Activated CD8-positive, alpha-beta memory T cell treated with anti-CD3 and anti-CD28 coated beads, Interleukin-2, amount 50 U/mL, for 1 hour (primary cell): Measurements from ENCODE around the gene PGBD2.
"Not testable (repeated sequence)": the region's sequence is repeated elsewhere in the genome, so short reads cannot be mapped to it uniquely, and the experiment has no call there.

Experiments used
- DNase-seq: peaks from one replicate; pipeline ENCODE4 v3.0.0-alpha.2; 2020; ENCODE audit errors: extremely low read depth

The PGBD2 gene, protein sequence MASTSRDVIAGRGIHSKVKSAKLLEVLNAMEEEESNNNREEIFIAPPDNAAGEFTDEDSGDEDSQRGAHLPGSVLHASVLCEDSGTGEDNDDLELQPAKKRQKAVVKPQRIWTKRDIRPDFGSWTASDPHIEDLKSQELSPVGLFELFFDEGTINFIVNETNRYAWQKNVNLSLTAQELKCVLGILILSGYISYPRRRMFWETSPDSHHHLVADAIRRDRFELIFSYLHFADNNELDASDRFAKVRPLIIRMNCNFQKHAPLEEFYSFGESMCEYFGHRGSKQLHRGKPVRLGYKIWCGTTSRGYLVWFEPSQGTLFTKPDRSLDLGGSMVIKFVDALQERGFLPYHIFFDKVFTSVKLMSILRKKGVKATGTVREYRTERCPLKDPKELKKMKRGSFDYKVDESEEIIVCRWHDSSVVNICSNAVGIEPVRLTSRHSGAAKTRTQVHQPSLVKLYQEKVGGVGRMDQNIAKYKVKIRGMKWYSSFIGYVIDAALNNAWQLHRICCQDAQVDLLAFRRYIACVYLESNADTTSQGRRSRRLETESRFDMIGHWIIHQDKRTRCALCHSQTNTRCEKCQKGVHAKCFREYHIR

DNA sequence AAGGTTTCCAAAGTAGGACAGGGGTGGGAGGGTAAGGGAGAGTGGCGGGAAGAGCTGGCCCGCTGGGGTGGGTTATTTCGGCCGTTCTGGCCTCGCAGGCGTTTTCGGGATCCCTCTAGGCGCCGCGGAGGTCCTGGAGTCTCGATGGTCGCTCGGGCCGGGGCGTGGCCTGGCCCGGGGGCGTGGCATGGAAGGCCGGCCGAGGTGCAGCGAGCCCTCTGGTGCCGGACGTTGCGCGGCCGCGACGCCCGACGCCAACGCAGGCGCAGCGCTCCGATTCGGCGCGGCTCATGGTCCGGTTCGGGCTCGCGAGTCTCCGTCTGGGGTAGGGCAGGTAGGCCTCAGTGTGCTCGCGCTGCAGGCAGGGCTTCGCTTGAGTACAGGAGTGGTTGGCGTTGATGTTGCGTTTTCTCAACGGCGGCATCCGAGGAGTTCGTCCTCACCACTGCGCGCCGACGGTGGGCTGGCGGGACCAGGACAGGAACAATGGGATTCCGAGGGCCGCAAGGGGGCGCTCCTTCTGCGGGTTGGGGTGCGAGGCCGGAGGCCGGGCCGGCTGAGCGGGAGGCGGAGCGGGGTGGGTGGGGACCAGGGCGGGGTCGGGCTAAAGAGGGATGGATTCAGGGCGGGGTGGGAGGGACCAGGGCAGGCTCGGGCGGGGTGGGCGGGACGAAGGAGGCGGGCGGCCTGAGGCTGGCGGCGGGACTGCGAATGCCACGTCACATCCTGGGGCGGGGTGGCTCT is at the start of gene PGBD2:
PGBD2 (plus strand) TSS at position 227 of the 744 bp plus-strand sequence. CDS start 7,628 bp downstream, outside the sequence.
- peak; percentile 91 for DNase-seq

GRCh38 chr1:248857201-248857600 is 48.8 kb upstream of the PGBD2 start:
- no peak for DNase-seq

GRCh38 chr1:248857749-248858095 is 48.3 kb upstream of the PGBD2 start:
- no peak for DNase-seq

DNA sequence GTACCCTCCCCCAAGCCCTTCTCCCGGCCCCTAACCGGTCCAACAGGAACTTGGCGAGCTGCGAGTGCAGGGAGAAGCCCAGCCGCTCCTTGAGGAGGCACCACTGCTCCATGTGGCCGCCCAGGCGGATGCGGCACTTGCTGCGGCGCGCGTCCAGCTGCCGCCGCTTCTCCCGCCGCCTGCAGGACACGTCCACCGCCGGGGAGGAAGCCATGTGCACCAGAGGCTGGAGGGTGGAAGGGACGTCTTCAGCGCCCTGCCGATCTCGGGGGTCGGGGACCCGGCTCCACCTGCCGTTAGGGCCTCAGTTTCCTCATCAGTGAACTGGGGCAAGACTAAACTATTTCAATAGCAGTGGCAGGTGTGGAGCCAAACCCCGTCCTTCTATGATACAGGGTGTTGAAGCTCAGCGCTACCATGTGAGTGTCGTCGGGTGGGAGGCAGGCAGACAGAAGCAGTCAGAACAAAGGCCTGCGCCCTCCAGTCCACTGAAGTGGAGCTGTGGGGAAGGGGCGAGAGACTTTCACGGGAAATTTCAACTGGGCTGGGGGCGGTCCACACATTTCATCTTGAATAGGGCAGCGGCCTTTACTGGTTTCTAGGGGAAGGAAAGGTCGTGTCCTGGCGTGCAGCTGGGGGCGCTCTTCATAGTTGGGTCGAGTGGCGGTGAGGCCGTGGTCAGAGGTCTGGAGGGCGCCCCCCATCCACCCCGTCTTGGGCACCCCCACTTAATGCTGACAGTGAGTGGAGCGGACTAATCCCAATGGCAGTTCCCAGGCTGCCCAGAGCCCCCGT is 47.7 kb upstream of the PGBD2 start:
- no peak for DNase-seq

GRCh38 chr1:248858891-248859889 is 46.8 kb upstream of the PGBD2 start, which contains the start of gene ZNF692:
Gene ZNF692 (minus strand): TSS chr1:248859085. CDS start chr1:248858309, 776 bp downstream.
- peak; percentile 91 for DNase-seq

DNA sequence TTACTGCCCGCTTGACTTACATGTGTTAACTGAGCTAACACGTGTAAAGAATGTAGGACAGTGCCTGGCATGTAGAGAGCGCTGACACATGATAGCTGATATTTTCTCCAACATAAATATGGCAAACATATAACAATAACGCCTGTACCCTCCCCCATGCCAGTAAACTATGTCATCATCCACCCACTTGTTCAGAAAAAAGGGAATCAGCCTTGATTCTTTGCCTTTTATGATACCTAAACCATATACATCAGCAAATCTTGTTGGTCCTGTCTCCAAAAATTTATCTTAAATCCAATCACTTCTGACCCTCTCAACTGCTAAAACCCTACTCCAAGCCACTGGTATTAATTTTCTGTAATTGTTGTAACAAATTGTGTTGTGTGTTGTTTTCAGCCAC is 46.0 kb upstream of the PGBD2 start:
- no peak for DNase-seq

DNA sequence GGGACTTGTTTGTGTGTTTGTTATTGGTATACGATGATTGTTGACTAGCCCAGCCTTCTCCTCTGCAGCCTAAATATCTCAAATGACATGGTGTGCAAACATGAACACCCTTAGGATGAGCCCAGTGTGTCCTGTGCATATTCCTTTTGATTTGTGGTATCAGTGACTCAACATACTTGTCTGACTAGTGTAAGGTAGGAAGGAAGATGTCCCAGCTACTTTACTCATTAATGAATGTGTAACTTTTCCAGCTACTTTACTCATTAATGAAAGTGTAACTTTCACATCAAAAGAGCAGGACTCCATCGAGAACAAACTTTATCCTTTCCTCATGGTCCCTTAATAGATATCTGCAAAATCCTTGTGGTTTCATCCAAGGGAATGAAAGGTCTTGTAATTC is 44.4 kb upstream of the PGBD2 start:
- DNase-seq, result no peak

DNA sequence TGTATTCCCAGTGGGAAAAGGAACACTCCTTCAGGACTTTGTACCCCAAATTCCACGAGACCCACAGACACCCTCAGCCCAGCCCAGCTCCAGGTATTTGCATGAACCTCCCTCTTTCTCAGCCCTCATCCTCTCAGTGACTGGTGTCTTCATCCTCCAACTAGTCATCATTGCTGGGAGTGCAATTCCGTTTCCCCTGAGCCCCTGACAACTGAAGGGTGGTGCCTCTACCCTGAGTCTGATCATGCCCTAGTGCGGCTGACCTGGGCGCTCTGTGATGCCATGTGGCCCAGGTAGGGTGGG is 43.4 kb upstream of the PGBD2 start:
- DNase-seq, result no peak

GRCh38 chr1:248862998-248863881 is 42.8 kb upstream of the PGBD2 start:
- DNase-seq, result no peak

- DNase-seq, result no peak
Measured at GRCh38 chr1:248871837-248872401, 34.1 kb upstream of the PGBD2 start.

GRCh38 chr1:248872752-248873408 is 33.2 kb upstream of the PGBD2 start:
- DNase-seq, result no peak

- DNase-seq, result peak; percentile 76
Measured at GRCh38 chr1:248873409-248873992, 32.5 kb upstream of the PGBD2 start.

DNA sequence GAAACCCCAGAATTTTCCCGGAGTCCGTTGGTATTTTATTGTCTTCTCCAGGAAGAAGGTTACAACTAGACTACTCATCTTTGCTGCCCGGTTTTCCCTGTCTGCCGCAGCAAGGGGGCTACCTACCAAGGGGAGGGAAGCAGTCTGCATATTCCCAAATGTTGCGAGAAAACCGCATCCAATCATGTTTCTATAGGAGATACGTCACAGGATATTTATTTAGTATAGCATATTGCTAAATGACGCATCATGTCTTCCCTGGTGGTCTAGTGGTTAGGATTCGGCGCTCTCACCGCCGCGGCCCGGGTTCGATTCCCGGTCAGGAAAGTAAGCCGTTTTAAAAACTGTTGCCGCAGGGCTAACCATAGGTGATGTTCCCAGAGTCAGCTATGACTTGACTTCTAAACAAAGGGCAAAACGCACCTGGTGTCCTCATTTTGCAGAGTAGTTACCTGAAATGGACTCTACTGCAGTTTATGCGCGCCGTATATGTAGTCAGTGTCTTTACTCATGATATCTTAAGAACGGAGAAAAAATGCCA is 32.0 kb upstream of the PGBD2 start:
- DNase-seq, result no peak

GRCh38 chr1:248881261-248881660 is 24.8 kb upstream of the PGBD2 start:
- no peak for DNase-seq

GRCh38 chr1:248882427-248882826 is 23.6 kb upstream of the PGBD2 start:
- not testable (repeated sequence) for DNase-seq

DNA sequence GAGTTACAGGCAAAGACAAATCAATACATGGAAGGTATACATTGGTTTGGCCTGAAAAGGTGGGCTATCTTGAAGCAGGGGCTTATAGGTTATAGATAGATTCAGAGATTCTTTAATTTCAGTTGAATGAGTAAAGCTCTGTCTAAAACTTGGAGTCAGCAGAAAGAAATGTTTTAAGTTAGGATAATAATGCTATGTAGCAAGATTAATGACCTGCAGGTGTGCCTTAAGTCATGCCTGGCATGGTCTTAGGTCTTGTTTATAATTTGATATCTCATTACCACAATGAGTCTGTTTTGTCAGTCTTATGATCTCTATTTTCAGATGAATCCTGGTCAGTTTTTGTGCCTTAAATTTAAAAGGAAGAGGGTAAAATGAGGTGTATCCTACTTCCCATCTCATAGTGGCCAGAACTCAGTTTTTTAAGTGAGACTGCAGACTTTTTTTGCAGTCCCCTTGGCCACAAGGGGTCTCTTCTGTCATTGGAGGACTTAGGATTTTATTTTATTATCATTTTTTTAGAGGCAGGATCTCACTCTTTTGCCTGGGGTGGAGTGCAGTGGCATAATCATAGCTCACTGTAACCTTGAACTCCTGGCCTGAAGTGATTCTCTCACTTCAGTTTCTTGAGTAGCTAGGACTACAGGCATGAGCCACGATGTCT is 21.3 kb upstream of the PGBD2 start:
- DNase-seq, result no peak

DNA sequence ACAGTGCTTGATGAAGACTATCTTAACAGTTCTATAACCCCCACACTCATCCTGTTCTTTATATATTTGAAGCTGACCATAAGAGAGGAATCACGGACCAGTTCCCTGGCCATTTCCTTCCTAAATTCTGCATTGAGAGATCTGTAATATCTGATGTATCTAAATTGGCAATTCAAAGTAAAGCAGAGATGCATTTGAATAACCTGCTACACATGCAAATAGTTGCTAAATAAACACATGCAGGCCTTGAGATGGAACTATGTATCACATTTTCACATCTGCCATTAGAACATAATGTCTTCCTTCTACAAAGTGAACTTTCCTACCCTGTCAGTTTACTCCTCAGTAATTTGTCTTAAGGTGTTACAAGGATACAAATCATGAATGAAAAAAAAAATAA is 20.4 kb upstream of the PGBD2 start:
- no peak for DNase-seq
